HG03439 (cell line): Measurements from ENCODE around the gene TMEM163.
"Not testable (repeated sequence)": the region's sequence is repeated elsewhere in the genome, so short reads cannot be mapped to it uniquely, and the experiment has no call there.

Experiments used
- ATAC-seq: cut with Tn5 transposase; IDR thresholded peaks from one replicate; pipeline ENCODE4 v1.9.1; 2021; ENCODE audit warnings: mild to moderate bottlenecking, moderate library complexity; ENCODE audit not compliant: unreplicated experiment

The TMEM163 gene

DNA sequence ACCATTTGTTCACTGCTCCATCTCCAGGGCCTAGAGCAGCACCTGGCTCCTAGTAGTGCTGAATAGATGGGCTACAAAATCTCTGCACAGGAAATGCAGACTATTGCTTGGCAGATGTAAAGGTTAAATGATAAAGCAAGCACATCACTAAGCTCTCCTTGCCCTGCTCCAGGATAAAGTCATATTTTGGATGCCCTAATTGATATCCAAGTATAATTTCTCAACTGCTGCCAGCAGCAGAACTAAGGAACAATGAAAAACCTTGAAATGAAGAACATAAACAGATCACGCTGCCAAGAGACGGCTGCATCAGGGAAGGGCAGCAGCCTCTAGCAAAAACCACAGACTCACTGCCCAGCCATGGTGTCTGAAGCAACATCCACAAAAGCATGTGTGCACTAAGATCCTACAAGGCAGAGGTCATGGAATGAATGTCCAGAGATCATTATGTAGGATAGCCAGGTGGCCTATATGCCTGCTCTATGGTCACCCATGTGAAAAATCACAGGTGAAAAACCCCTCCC, 134.7 kb downstream of the TMEM163 start:
- no peak for ATAC-seq

DNA sequence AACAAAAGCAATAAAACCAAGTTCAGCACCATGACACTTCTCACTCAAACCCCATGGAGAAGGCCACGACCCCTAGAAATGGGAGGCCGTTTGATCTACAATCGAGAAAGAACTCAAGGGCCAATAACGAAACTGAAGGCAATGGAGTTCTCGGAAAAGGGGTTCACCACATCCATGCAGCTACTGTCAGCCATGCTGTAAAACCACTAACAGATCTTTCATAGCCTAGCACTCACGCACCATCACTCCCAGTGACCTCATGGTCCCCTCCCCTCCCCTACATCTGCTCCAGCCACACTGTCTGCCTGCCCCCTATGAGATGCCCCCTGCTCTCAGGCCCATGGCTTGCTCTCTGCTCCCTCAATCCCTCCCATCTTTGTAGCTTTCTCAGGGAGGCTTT, 135.3 kb downstream of the TMEM163 start:
- no peak for ATAC-seq

DNA sequence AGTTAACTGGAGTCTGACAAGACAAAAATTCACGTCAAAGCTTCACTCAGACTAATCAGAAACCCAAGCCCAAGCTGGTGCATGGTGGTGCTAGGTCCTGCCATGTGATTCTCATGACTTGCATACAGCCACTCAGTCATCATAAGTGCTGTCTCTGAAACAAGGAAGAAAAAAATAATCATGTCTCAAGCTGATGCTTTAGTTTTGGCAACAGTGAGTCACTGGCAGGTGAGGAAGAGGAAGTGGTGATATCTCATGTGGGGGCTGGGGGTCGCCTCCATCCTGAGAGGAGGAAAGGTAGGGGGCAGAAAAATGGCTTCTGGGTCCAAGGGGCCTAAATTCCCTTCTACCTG, 136.3 kb downstream of the TMEM163 start:
- ATAC-seq: no peak

DNA sequence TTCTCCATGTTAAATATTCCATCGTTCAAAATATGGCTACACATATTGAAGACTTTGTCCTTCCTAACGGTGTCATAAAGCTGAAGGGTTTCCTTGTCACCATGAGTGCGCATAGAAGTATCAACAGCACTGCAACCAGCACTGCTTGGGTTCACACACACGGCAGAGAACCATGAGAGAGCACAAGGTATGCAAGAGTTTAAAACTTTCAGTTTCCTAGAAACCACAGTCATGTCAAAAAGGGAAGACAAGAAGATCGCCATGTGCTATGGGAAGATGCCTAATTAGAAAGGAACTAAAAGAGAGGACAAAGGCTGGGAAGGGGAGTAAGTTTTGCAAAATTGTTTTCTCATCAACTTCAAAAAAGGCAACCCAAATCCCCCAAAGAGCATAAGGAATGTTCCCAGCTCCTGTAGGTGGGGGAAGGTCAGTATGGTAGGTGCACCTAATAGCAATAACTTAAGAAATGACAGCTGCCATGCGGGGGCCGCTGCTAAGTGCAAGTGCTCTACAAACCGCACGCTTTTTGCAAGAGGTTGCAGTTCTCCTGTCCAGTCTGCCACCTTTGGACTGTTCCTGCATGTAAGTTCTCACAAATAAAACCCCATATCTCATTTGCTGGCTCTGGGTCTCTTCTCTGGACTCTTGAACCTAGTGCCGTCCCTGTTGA, 136.8 kb downstream of the TMEM163 start:
- ATAC-seq: no peak

DNA sequence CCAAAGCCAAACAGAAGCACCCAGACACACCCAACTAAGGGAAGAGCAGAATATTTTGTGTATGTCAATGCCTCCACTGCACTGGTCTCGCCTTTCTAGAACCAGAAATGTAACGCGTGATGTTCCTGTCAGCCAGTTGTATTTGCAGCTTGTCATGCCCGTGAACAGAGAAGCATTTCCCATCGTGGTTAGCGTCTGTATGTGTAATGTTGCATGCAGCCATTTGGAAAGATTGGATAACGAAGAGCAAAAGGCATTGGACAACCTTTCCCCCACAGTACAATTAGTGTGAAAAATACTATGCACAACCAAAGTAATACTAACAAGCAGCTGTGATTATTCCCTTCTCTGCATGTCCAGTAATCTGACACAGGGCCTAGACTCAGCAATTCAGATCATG, 140.5 kb downstream of the TMEM163 start:
- ATAC-seq: no peak

DNA sequence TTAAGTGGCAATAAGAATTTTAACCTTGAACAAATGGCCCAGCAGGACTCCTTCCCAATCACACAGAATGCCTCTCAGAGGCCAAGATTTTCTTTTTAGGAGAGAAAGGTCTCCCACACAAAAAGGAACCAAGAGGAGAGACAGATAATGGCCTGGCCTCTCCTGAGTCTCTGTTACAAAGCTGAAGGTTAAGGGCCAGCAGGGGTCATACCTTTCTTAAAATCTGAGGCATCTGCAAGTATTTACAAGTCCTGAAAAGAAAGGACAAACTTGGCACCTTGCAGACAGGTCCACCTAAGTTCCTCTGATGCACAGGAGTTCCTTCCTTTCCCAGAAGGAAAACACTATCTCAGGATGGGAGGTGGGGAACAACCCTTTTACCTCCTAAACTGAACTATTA, 142.3 kb downstream of the TMEM163 start:
- no peak for ATAC-seq

DNA sequence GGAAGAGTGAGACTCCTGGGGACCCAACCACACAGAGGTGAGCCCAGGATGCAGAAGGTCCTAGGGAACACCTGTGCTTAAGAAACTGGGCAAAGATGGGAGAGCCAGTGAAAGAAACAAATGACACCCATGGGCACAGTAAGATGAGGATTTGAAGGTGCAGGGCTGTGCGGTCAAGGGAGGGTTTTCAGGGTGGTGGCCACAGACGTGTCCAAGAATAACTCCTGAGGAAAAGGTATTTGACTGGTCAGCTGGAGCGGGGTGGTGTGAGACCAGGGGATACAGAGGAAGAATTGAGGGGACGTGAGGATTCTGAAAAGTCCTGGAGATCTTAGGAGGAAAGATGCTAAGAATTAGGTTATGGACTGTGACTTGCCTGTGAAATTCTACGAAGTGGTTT, 142.9 kb downstream of the TMEM163 start:
- no peak for ATAC-seq

DNA sequence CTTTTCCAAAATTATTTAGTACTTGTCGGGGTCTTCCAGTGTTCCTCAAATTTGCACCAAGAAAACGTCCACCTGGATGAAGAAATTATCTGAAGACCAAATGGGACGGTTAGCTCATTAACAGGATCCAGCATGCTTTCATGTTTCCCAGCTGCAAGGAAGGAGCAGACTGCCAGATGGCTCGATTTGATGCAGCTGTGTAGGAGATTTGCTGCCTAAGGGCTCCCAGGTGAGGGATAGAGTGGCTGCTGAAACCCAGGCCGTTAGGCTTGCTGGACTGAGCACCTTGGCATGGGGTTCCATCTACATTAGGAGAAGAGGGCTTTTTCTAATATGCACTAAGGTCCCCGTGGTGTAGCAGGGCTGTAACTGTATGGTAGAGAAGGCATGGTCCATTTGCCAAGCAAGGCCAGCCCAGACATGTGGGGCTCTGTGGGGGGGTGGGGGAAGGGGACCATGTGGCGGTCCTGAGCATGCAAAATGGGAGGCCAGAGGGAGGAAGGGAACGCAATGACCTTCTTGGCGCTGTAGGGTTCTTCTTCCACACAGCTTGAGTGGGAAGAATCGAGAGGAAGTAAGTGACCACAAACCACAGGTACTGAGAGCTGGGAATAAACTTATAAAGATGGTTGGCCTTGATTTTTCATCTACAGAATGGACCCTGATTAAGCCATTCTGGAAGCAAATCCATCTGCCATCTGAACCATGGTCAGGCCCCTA, 144.0 kb downstream of the TMEM163 start:
- no peak for ATAC-seq

DNA sequence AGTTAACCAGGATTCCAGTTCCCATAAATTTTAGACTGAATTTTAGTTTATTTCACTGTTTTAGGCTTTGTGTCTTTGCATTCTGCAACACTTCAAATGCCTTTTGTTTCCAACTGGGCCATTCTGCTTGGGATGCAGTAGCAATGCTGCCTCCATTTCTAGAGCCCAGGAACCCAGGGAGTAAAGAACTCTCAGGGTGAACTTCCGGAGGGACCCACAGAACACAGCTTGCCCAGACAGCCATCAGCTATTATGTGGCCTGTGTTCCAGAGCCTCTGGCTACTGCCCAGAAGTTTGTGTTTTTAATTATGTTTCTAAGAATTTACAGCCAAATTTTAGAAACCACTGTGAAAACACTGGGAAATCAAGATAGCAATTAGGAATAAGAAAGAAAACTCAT, 145.1 kb downstream of the TMEM163 start:
- ATAC-seq: no peak

DNA sequence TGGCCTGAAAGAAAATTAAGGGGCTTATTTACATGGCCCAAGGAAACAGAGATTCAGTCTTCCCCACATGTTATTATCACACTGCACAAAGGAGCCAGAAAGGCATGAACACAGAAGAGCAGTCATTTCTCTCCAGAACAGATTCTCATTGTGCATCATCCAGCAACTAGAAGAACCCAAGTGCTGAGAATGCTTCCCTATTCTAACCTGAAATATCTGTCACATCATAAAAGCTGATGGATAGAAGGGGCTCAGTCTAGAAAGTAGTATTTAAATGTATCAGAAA, 145.8 kb downstream of the TMEM163 start:
- ATAC-seq: no peak

DNA sequence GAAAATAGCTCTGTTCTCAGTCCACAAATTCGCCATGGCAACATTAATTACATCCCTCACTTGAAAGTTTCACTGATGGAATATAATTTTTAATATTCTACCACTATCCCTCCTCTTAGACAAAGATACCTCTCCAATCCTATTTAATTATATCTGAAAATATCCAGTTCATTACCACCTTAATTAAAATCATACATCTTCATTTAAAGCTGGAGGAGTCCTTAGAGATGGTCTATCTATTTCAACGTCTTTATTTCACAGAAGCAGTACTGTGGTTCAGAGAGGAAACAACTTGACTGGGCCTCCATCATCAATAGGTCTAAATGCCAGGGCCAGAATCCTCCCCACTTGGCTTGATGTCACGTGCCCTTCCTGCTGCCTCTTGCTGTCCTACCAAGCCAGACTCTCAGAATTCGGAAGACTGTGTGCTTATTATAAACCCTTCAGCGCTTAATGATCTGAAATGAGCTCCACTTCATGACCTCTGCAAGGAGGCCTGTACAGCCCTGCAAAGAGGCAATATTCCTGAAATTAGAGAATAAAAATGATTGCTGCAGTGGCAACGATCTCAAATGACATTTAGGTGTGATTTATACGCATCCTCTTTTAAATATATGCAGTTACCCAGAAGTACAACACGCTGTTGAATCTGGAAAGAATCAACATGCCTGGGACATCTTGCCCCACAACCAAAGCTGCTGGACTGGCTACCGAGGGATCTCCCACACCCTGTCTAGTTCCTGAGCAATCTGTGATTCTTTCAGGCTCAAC, 146.3 kb downstream of the TMEM163 start:
- no peak for ATAC-seq

DNA sequence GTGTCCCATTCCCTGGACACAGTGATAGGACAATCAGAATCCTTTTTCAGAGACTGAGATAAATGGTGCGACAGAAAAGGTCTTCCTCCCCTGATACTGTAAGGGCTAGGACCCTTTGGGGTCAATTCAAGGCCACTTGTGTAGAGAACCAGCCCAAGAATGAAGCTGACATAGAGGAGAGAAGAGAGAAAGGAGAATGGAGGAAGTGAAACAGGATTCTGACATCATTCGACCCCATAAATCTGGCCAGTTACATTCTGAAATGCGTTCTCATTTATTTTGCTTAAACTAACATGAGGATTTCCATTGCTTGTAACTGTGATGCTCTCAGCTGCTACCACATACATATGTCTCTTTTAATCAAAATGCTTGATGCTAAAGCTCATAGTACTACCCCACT, 148.1 kb downstream of the TMEM163 start:
- ATAC-seq: no peak

DNA sequence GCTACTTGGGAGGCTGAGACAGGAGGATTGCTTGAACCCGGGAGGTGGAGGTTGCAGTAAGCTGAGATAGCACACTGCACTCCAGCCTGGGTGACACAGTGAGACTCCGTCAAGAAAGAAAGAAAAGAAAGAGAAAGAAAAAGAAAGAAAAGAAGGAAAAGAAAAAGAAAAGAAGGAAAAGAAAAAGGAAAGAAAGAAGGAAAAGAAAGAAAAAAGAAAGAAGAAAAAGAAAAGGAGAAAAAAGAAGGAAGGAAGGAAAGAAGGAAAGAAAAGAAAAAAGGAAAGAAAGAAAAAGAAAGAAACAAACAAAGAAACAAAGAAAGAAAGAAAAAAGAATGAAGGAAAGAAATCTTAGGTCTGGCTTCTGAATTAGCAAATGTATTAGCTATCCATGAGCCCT, 150.4 kb downstream of the TMEM163 start:
- no peak for ATAC-seq

DNA sequence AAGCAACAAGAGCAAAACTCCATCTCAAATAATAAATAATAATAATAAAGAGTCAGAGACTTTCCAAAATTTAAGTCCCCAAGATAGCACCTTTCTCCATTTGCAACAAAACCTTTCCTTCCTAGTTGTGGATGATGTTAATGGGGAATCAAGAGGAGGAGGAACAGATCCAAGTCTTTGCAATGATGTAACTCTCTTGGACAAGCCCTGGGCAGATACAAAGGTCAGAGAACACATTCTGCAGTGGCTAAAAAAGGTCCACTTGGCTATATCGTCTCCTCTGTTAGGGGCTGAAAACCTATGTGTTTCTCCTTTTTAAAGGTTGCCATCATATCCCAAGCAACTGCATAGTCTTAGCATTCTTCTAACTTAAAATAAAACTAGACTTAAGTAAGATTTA, 151.1 kb downstream of the TMEM163 start:
- ATAC-seq: no peak

DNA sequence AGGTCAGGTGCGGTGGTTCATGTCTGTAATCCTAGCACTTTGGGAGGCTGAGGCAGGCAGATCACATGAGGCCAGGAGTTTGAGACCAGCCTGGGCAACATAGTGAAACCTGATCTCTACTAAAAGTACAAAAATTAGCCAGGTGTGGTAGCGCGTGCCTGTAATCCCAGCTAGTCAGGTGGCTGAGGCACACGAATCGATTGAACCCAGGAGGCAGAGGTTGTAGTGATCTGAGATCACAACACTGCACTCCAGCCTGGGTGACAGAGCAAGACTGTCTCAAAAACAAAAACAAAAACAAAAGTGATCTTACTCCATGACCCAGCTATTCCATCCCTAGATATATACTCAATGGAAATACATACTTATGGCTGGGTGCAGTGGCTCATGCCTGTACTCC, 153.8 kb downstream of the TMEM163 start:
- not testable (repeated sequence) for ATAC-seq

DNA sequence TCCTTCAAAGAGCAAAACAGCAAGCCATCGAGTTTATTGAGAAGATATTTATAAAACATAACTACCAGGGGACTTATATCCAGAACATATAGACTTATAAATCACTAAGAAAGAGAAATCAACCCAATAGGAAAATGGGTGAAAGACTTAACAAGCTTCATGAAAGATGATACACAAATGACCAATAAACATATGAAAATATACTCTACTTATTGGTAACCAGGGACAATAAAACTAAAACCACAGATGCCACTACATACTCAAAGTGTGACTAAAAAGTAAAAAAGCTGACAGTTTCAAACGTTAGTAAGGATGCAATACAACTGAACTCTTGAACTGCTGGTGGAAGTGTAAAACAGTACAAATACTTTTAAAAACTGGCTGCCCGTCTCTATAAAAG, 154.3 kb downstream of the TMEM163 start:
- ATAC-seq: no peak

DNA sequence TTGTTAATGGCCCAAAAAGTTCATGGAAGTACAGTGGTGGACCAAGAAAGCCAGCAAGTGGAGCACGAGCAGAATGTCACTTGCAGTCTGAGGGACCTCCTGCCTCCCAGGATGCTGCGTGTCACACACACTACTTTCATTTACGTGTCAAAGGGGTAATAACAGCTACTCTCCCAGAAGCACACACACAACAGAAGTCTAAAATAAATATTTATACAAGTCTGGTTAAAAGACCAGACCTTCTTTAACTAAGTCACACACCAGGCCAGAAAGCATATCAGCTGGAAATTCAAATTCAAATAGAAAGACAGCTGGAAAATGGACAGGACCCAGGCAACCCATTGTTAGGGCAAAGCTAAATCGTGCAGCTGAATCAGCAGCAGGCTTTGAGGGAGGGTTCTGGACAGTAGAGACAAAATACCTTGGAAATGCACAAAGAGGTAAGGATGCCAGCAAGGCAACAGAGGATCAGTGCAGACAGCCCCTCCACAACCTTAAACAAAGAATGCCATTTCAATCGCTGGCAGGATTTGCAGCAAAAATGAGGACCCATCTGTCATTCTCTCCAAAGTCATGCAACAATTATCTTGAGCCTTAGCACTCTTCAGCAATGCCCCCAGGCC, 160.5 kb downstream of the TMEM163 start:
- ATAC-seq: no peak

DNA sequence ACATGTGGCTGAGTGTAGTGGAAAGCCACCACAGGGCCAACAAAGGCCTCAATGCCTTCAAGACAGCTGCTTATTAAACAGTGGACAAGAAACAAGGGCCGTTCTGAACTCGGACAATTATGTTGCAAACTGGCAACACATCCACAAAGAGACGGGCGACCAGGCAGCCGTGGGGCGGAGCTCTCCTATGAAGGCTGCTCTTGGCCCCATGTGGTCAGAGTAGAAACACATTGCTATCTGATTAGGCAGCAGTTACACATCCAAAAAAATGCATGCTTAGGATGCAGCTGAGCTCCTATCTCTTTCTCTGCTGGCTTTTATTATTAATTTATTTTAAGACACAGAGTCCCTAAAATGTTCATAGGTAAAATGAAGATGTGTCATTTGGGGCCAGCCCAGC, 163.4 kb downstream of the TMEM163 start:
- no peak for ATAC-seq

DNA sequence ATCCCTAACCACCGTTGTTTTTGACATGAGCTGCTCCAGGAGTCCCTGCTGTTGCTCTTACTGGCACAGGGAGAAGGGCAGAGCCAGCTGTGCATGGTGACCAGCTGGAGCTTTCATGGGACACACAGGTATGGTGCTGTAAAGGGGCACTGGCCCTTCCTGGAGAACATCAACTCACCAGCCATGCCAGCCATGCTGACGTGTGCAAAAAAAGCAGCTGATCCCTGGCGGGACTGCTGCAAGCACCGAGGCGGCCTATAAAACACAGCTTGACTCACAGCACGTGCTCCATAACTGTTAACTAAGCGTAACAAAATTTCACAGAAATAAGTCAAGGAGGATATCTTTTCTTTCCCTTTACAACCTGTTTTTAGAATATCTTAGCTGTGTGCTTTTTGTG, 165.1 kb downstream of the TMEM163 start:
- ATAC-seq: no peak

DNA sequence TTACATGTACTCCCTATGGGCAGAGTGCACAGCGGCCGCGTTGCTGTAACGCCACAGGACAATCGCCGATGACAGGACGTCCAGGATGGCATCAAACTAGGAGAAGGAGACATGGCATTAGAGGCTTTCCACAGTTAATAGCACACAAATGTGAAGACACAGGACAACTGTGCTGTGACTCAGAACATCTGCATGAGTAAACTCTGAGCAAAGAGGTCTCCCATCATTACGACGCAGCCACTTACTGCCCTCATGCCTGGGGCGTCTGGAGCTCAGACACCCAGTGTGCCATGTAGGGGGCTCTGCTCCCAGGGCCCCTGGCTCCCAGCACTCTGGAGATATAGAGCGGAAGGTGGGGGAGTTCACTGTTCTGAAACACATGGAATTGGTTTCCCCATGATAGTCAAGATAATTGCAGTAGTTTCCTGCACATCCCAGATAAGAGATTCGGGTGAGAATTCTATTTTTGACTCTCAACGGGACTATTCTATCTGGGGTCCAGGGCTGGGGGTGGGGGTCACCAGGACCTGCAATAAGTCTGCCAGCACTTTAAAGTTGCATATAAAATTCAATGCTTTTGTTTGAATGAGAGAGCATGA, 168.1 kb downstream of the TMEM163 start:
- no peak for ATAC-seq

DNA sequence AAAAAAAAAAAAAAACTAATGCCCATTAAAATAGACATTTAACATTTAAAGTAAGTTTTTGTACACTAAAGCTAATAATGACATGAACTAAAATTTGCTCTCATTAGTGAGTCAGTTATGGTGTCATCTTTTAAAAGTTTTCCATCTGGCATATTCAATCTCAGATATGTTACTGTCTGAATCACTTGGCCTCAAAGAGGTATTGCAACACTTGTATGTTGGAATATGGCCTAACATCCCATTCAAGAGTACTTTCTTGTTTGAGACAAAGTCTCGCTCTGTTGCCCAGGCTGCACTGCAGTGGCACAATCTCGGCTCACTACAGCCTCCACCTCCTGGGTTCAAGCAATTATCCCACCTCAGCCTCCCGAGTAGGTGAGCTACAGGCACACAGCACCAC, 169.7 kb downstream of the TMEM163 start:
- ATAC-seq: no peak
